PC-9 (cell line): ENCODE measurements around the gene SDHA. TPM values are rescaled to one million over a fixed set of nuclear protein-coding genes. Genes with fewer than 3 reads are reported as not detected.
"Not testable (repeated sequence)": the region's sequence is repeated elsewhere in the genome, so short reads cannot be mapped to it uniquely, and the experiment has no call there.

Source experiments
- BruUV-seq: library from RNA; stranded (reverse); fragments of 400-500 nt; replicated peaks from 2 replicates; lab custom pipeline; 2021; lab: Mats Ljungman, UMichigan
- CTCF ChIA-PET: fragments of 300-600 bp; sonication (Branson Sonifier 250); formaldehyde crosslinking; loops from one replicate; lab custom pipeline; 2022; ENCODE audit warnings: antibody characterized with exemption; lab: Charles Lee
- POLR2A ChIA-PET: fragments of 300-600 bp; sonication (Branson Sonifier 250); formaldehyde crosslinking; loops from one replicate; lab custom pipeline; 2022; ENCODE audit warnings: antibody characterized with exemption; ENCODE audit not compliant: unreplicated experiment; lab: Charles Lee
- DNase-seq, 2 experiments: peaks; one replicate each; pipeline versions ENCODE4 v3.0.0 to v3.0.0-alpha.2; 2015 to 2022; ENCODE audit warnings: mixed read lengths in 1 of 2
- H2AFZ ChIP-seq: fragments of 200-600 bp; sonication (generic); 2 replicates; pipeline ENCODE4 v1.8.1; 2017; ENCODE audit warnings: antibody characterized with exemption
- H3F3A ChIP-seq: fragments of 200-600 bp; sonication (generic); 2 replicates; pipeline ENCODE4 v1.8.1; 2017; ENCODE audit warnings: antibody characterized with exemption, mild to moderate bottlenecking, low read depth; ENCODE audit not compliant: insufficient read depth
- H3K27ac ChIP-seq: fragments of 200-600 bp; sonication (generic); 2 replicates; pipeline ENCODE4 v1.6.1; 2016; ENCODE audit warnings: mixed run types
- H3K27me3 ChIP-seq: fragments of 200-600 bp; sonication (generic); 2 replicates; pipeline ENCODE4 v1.6.1; 2016; ENCODE audit warnings: low read depth, mixed run types; ENCODE audit not compliant: insufficient read depth
- H3K36me3 ChIP-seq: fragments of 200-600 bp; sonication (generic); 2 replicates; pipeline ENCODE4 v1.6.1; 2016; ENCODE audit warnings: low read depth, mixed run types
- H3K4me1 ChIP-seq: fragments of 200-600 bp; sonication (generic); replicated peaks from 2 replicates; pipeline ENCODE4 v1.6.1; 2016; ENCODE audit warnings: mixed run types; ENCODE audit not compliant: insufficient read depth
- H3K4me2 ChIP-seq: fragments of 200-600 bp; sonication (generic); 2 replicates; pipeline ENCODE4 v1.6.1; 2017; ENCODE audit warnings: mixed run types
- H3K4me3 ChIP-seq: fragments of 200-600 bp; sonication (generic); 2 replicates; pipeline ENCODE4 v1.6.1; 2016; ENCODE audit warnings: mixed run types
- H3K79me2 ChIP-seq: fragments of 200-600 bp; sonication (generic); 2 replicates; pipeline ENCODE4 v1.6.1; 2017; ENCODE audit warnings: low read depth, mixed run types
- H3K9me2 ChIP-seq: fragments of 200-600 bp; sonication (generic); 2 replicates; pipeline ENCODE4 v1.8.1; 2017; ENCODE audit warnings: mild to moderate bottlenecking; ENCODE audit not compliant: insufficient read depth
- H3K9me3 ChIP-seq: fragments of 200-600 bp; sonication (generic); 2 replicates; pipeline ENCODE4 v1.8.1; 2016; ENCODE audit warnings: low read depth; ENCODE audit not compliant: insufficient read depth
- H4K20me1 ChIP-seq: fragments of 200-600 bp; sonication (generic); 2 replicates; pipeline ENCODE4 v1.8.1; 2017; ENCODE audit not compliant: insufficient read depth
- EZH2 ChIP-seq: fragments of 200-600 bp; sonication (generic); IDR thresholded peaks from 2 replicates; pipeline ENCODE4 v1.8.0; 2017; ENCODE audit warnings: antibody characterized with exemption, low read depth
- intact Hi-C: fragments of 100-400 bp; cut with micrococcal nuclease; formaldehyde crosslinking; loops from one replicate; pipeline ENCODE4 v1.10.0; 2022; ENCODE audit not compliant: unreplicated experiment
- total RNA-seq: library from RNA; stranded (reverse); gene quantifications from 2 replicates; pipeline ENCODE4 v1.2.3, GENCODE V29; 2021
- TF ChIP-seq, protein P1 (sequence below): fragments of 200-600 bp; sonication (generic); conservative IDR thresholded peaks from 2 replicates; pipeline ENCODE4 v1.6.1; 2017; ENCODE audit warnings: mixed run types, antibody characterized with exemption, mild to moderate bottlenecking, moderate library complexity

Gene SDHA
- total RNA-seq, 1 experiment from 2014 or later: 347 TPM

DNA sequence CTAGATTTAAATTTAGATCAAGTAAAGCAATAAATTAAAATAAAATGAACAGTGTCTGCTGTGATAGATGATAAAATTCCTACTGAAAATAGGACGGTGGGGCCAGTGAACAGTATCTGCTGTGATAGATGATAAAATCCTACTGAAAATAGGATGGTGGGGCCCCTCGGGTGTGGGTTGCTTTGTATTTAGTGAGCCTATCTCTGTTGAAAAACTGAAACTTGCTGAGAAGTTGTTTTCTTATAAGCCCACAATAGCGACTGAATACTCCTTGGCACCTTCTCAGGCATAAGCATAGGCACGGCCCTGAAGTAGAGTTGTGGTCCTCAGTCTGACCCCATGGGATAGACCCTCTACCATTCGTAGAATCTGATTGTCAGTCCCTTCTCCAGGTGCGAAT lies 5.7 kb downstream of the SDHA start:
- Histone ChIP-seq H3F3A (no peaks in the 10 kb centered on the region), H3K9me3 (no peaks in the 10 kb centered on the region), H4K20me1 (peaks cover 35% of the 10 kb centered on the region), H2AFZ (no peak overlapping the region), H3K4me2 (no peak overlapping the region), H3K27ac (no peak overlapping the region), H3K4me1 (peaks cover 16% of the 10 kb centered on the region), H3K9me2 (no peaks in the 10 kb centered on the region), H3K36me3 (peaks cover 26% of the 10 kb centered on the region), H3K79me2 (peaks cover 47% of the 10 kb centered on the region), H3K27me3 (no peaks in the 10 kb centered on the region), H3K4me3 (no peak overlapping the region)
- ChIA-PET POLR2A (no interaction called here), CTCF (no interaction called here)
- intact Hi-C loops: no loop called here
- TF ChIP-seq EZH2: no peak
- TF ChIP-seq, protein P1, sequence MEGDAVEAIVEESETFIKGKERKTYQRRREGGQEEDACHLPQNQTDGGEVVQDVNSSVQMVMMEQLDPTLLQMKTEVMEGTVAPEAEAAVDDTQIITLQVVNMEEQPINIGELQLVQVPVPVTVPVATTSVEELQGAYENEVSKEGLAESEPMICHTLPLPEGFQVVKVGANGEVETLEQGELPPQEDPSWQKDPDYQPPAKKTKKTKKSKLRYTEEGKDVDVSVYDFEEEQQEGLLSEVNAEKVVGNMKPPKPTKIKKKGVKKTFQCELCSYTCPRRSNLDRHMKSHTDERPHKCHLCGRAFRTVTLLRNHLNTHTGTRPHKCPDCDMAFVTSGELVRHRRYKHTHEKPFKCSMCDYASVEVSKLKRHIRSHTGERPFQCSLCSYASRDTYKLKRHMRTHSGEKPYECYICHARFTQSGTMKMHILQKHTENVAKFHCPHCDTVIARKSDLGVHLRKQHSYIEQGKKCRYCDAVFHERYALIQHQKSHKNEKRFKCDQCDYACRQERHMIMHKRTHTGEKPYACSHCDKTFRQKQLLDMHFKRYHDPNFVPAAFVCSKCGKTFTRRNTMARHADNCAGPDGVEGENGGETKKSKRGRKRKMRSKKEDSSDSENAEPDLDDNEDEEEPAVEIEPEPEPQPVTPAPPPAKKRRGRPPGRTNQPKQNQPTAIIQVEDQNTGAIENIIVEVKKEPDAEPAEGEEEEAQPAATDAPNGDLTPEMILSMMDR: no peak
- no TSS peak for BruUV-seq
- no peak for DNase-seq

DNA sequence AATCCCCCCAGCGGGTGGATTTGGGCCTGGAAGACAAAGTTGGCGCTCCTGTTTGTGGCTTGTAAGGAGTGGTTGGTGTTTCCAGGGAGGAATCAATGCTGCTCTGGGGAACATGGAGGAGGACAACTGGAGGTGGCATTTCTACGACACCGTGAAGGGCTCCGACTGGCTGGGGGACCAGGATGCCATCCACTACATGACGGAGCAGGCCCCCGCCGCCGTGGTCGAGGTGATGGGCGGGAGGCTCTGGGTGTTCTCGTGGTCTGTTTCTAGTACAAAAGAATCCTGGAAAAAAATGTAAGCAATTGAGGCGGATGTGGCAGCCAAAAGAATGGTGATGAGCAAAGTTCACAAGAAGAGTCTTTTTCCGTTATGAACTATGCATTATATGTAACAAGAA lies 7.2 kb downstream of the SDHA start:
- no peaks in the 10 kb centered on the region for H3F3A ChIP-seq
- no peaks in the 10 kb centered on the region for H3K9me3 ChIP-seq
- intact Hi-C loops: no loop called here
- no peak for TF ChIP-seq EZH2
- TF ChIP-seq, protein P1: no peak
- no peak for DNase-seq
- peaks cover 31% of the 10 kb centered on the region for H3K79me2 ChIP-seq
- H3K27me3 ChIP-seq: no peaks in the 10 kb centered on the region
- no peak overlapping the region for H3K4me3 ChIP-seq
- H4K20me1 ChIP-seq: peaks cover 25% of the 10 kb centered on the region
- CTCF ChIA-PET: no interaction called here
- no peak overlapping the region for H3K4me2 ChIP-seq
- H2AFZ ChIP-seq: no peak overlapping the region
- peaks cover 34% of the 10 kb centered on the region for H3K36me3 ChIP-seq
- no peak overlapping the region for H3K27ac ChIP-seq
- no TSS peak for BruUV-seq
- no peaks in the 10 kb centered on the region for H3K9me2 ChIP-seq
- H3K4me1 ChIP-seq: peaks cover 4% of the 10 kb centered on the region; the same call in 1 of the 2 replicates
- POLR2A ChIA-PET: no interaction called here

DNA sequence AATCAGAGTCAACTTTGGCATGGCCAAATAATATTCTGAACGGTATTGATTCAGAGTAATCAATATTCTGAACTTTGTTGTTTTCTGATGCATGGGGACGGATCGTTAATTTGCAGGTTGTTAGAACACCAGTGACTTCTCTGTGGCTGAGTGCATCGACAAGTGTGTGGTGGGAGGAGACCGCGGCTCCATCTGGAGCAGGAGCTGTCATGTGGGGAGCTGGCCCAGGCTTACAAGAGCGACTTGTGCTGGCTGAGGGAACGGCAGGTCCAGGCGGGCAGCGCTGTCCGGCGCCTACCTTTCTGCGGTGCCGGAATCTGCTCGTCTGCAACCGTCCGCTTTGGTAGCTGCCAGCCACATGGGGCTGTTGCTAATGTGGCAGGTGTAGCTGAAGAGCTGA lies 9.3 kb downstream of the SDHA start:
- H3K9me3 ChIP-seq, H3K4me3 ChIP-seq, H3F3A ChIP-seq, H3K4me2 ChIP-seq, H3K9me2 ChIP-seq, H3K27me3 ChIP-seq, H3K27ac ChIP-seq, DNase-seq, POLR2A ChIA-PET, H3K4me1 ChIP-seq, CTCF ChIA-PET, H2AFZ ChIP-seq, intact Hi-C loops, H4K20me1 ChIP-seq, BruUV-seq: not testable (repeated sequence)
- Histone ChIP-seq H3K36me3 (peaks cover 34% of the 10 kb centered on the region), H3K79me2 (peaks cover 11% of the 10 kb centered on the region)

DNA sequence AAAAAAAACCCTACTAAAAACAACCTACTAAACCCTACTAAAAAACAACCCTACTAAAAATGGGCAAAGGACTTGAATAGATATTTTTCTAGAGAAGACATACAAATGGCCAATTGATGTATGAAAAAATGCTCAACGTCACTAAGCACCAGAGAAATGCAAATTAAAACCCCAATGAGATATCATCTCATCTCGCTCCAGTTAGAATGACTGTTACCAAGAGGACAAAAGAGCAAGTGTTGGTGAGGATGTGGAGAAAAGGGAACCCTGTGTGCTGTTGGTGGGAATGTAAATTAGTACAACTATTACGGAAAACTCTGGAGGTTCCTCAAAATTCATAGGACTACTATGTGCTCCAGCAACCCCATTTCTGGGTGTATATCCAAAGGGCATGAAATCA lies 10.8 kb downstream of the SDHA start:
- H3F3A ChIP-seq: no peaks in the 10 kb centered on the region
- no peak overlapping the region for H3K27ac ChIP-seq
- H2AFZ ChIP-seq: no peak overlapping the region
- peaks cover 34% of the 10 kb centered on the region for H3K36me3 ChIP-seq
- no peaks in the 10 kb centered on the region for H3K9me2 ChIP-seq
- TF ChIP-seq, protein P1: no peak
- TF ChIP-seq EZH2: no peak
- no TSS peak for BruUV-seq
- intact Hi-C loops: no loop called here
- DNase-seq: no peak
- H3K4me2 ChIP-seq: no peak overlapping the region
- H3K4me3 ChIP-seq: no peak overlapping the region
- H4K20me1 ChIP-seq: no peaks in the 10 kb centered on the region
- H3K4me1 ChIP-seq: no peaks in the 10 kb centered on the region
- CTCF ChIA-PET: no interaction called here
- no peaks in the 10 kb centered on the region for H3K79me2 ChIP-seq
- POLR2A ChIA-PET: no interaction called here
- no peaks in the 10 kb centered on the region for H3K27me3 ChIP-seq
- H3K9me3 ChIP-seq: no peaks in the 10 kb centered on the region
